Activated CD8-positive, alpha-beta T cell treated with anti-CD3 and anti-CD28 coated beads for 36 hours (primary cell): ENCODE measurements around the gene FASLG. TPM values are rescaled to one million over a fixed set of nuclear protein-coding genes. Genes with fewer than 3 reads are reported as not detected.
"Not testable (repeated sequence)": the region's sequence is repeated elsewhere in the genome, so short reads cannot be mapped to it uniquely, and the experiment has no call there.

Experiments
- ATAC-seq: fragments of 200-7000 bp; cut with Tn5 transposase; one replicate; pipeline ENCODE4 v1.10.0; 2021; ENCODE audit warnings: mild to moderate bottlenecking, moderate library complexity
- CTCF ChIA-PET: fragments of 350-600 bp; sonication (Branson Sonifier 250); formaldehyde crosslinking; loops from one replicate; lab custom pipeline; 2021; ENCODE audit warnings: antibody characterized with exemption; lab: Charles Lee
- POLR2A ChIA-PET: fragments of 350-600 bp; sonication (Branson Sonifier 250); formaldehyde crosslinking; loops from one replicate; lab custom pipeline; 2021; ENCODE audit warnings: antibody characterized with exemption; lab: Charles Lee
- DNase-seq: peaks from one replicate; pipeline ENCODE4 v3.0.0-alpha.2; 2020
- H3K27ac Mint-ChIP-seq: one replicate; pipeline ENCODE4 v1.8.0; 2021; ENCODE audit warnings: mild to moderate bottlenecking, mixed read lengths
- H3K27me3 Mint-ChIP-seq: one replicate; pipeline ENCODE4 v1.8.0; 2021; ENCODE audit warnings: mixed read lengths
- H3K36me3 Mint-ChIP-seq: one replicate; pipeline ENCODE4 v1.8.0; 2021; ENCODE audit warnings: low read depth, mixed read lengths
- H3K4me1 Mint-ChIP-seq: one replicate; pipeline ENCODE4 v1.8.0; 2021; ENCODE audit warnings: low read depth, mixed read lengths
- H3K4me3 Mint-ChIP-seq: one replicate; pipeline ENCODE4 v1.8.0; 2021; ENCODE audit warnings: mild to moderate bottlenecking, moderate library complexity, mixed read lengths
- H3K9me3 Mint-ChIP-seq: one replicate; pipeline ENCODE4 v1.8.0; 2021; ENCODE audit warnings: mixed read lengths
- intact Hi-C: fragments of 100-400 bp; cut with micrococcal nuclease; formaldehyde crosslinking; loops from one replicate; pipeline ENCODE4 v1.10.0; 2022
- total RNA-seq, 2 experiments: library from RNA; stranded (reverse); gene quantifications; one replicate each; pipeline ENCODE4 v1.2.3, GENCODE V29; 2021
- TF ChIP-seq, protein P1 (sequence below): fragments of 200-600 bp; IDR thresholded peaks from one replicate; pipeline ENCODE4 v1.8.0; 2022; ENCODE audit warnings: antibody characterized with exemption, mild to moderate bottlenecking

FASLG gene
- total RNA-seq, 2 experiments from 2014 or later, result 7.0 to 8.4 TPM

DNA sequence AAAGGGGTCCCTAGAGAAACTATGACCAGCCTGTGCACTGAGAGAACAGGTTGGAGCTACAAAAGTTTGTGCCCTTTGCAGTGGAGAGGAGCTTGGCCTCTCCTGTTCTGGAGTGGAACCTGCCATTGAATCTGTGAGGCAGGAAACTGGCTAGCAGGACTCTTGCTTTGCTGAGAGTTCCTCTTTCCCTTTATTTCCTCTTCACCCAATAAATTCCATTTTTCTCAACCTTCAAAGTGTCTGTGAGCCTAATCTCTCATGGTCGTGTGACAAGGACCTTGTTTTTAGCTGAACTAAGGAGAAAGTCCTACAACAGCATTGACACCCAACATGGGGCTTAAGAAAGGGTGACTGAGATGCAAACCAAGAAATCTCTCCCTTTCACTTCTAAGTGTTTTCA is 42.7 kb upstream of the FASLG start:
- peaks cover 20% of the 10 kb centered on the region for H3K36me3 Mint-ChIP-seq
- POLR2A ChIA-PET, result no interaction called here

DNA sequence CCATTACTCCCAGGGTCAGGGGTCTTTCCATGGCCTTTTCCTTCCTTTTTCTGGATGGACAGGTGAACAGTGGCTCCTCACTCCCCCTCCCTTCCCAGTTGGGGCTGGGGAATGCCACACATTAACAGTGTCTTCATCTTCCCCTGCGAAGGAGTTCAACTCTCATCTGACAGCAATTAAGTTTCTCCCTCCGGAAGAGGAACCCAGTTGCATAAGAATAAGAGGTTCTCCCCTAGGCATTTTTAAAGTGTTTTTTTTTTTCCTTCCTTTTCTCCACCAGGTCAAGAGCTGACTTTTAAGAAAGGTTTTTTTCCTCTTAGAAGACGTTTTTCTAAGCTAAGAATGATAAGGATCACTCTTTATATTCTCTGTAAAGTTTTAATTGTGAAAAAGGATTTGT is 42.3 kb upstream of the FASLG start:
- Mint-ChIP-seq H3K9me3 (peaks cover 30% of the 10 kb centered on the region), H3K4me3 (no peak overlapping the region), H3K27me3 (no peaks in the 10 kb centered on the region), H3K4me1 (no peaks in the 10 kb centered on the region), H3K27ac (no peak overlapping the region), H3K36me3 (peaks cover 15% of the 10 kb centered on the region)
- DNase-seq (no peak), ATAC-seq (no peak)
- POLR2A ChIA-PET, result no interaction called here
- CTCF ChIA-PET, result interaction anchor here (1.0 to 7.9 kb wide), 2 partner anchors 104 to 111 kb away, joined by 3 to 43 read pairs; no protein-coding TSS in a partner anchor
- TF ChIP-seq, protein P1, sequence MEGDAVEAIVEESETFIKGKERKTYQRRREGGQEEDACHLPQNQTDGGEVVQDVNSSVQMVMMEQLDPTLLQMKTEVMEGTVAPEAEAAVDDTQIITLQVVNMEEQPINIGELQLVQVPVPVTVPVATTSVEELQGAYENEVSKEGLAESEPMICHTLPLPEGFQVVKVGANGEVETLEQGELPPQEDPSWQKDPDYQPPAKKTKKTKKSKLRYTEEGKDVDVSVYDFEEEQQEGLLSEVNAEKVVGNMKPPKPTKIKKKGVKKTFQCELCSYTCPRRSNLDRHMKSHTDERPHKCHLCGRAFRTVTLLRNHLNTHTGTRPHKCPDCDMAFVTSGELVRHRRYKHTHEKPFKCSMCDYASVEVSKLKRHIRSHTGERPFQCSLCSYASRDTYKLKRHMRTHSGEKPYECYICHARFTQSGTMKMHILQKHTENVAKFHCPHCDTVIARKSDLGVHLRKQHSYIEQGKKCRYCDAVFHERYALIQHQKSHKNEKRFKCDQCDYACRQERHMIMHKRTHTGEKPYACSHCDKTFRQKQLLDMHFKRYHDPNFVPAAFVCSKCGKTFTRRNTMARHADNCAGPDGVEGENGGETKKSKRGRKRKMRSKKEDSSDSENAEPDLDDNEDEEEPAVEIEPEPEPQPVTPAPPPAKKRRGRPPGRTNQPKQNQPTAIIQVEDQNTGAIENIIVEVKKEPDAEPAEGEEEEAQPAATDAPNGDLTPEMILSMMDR, result no peak
- intact Hi-C loops, result no loop called here

More for the DNA sequence above, 42.7 kb upstream of the FASLG start:
- ATAC-seq (no peak), DNase-seq (no peak)
- Mint-ChIP-seq H3K4me1 (no peaks in the 10 kb centered on the region), H3K9me3 (peaks cover 30% of the 10 kb centered on the region), H3K27me3 (no peaks in the 10 kb centered on the region), H3K4me3 (no peak overlapping the region), H3K27ac (no peak overlapping the region)
- CTCF ChIA-PET, result interaction anchor here (1.0 to 7.9 kb wide), 3 partner anchors 93 to 111 kb away, joined by 3 to 43 read pairs (median 18); no protein-coding TSS in a partner anchor
- TF ChIP-seq, protein P1, result no peak
- intact Hi-C loops, result no loop called here

DNA sequence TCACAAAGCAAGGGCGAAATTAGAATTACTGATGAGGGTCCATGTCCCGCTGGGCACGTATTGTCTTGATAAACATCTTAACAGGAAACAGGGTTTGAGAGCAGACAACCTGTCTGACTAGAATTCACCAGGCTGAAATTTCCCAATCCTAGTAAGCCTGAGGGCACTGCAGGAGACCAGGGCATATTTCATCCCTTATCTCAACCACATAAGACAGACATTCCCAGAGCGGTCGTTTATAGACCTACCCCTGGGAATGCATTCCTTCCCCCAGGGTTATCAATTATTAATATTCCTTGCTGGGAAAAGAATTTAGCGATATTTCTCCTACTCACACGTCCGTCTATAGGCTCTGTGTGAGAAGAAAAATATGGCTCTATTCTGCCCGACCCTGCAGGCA is 38.3 kb upstream of the FASLG start:
- H3K27ac Mint-ChIP-seq, H3K4me1 Mint-ChIP-seq, DNase-seq, ATAC-seq, intact Hi-C loops, H3K27me3 Mint-ChIP-seq, POLR2A ChIA-PET, H3K4me3 Mint-ChIP-seq: not testable (repeated sequence)
- H3K9me3 Mint-ChIP-seq, result peaks cover 24% of the 10 kb centered on the region
- H3K36me3 Mint-ChIP-seq, result peaks cover 15% of the 10 kb centered on the region
- CTCF ChIA-PET, result interaction anchor here (1.6 to 7.9 kb wide), 2 partner anchors 8 to 107 kb away, joined by 4 to 43 read pairs; no protein-coding TSS in a partner anchor

DNA sequence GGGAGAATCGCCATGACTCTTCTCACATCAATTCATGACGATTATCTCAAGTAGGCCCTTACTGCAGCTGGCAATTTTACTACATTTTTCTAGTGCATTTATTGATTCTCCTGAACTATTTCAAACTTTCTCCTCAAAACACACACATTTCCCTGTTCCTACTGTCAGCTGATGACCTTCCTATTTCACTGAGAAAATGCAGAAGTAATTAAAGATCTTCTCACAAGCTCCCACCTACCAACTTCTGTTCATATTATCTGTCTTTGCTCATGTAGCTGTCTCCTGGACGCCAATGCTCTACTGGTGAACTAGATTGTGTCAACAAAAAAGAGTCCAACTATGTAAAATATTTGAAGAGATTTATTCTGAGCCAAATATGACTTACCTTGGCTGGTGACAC is 36.4 kb upstream of the FASLG start:
- TF ChIP-seq, protein P1, result no peak
- POLR2A ChIA-PET, result no interaction called here
- ATAC-seq, result no peak

DNA sequence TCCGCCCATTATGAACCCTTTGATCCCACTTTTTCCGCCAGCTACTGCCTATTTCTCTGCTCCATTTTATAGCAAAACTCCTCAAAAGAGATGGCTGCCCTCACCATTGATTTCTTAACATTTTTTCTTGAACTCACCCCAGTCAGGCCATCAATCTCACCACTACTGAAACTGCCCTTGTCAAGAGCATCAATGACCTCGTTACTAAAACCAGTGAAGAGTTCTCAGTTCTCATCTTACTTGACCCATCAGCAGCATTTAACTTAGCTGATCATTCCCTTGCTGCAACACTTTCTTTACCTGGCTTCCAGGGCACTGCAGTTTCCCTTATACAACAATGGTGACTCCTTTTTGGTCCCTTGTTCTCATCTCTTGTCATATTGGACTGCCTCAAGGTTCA is 35.2 kb upstream of the FASLG start:
- intact Hi-C loops, result no loop called here
- no peak for ATAC-seq
- ChIA-PET POLR2A (no interaction called here), CTCF (interaction anchor here (1.6 to 2.6 kb wide), 2 partner anchors 14 to 104 kb away, joined by 5 to 7 read pairs; no protein-coding TSS in a partner anchor)
- H3K27ac Mint-ChIP-seq, result no peak overlapping the region
- H3K4me1 Mint-ChIP-seq, result peaks cover 14% of the 10 kb centered on the region
- H3K36me3 Mint-ChIP-seq, result peaks cover 12% of the 10 kb centered on the region
- DNase-seq, result no peak
- peaks cover 17% of the 10 kb centered on the region for H3K9me3 Mint-ChIP-seq
- H3K27me3 Mint-ChIP-seq, result peaks cover 5% of the 10 kb centered on the region
- TF ChIP-seq, protein P1, result no peak
- H3K4me3 Mint-ChIP-seq, result no peak overlapping the region

More for the DNA sequence above, 36.4 kb upstream of the FASLG start:
- DNase-seq, result no peak
- CTCF ChIA-PET, result interaction anchor here (0.6 to 2.6 kb wide), 3 partner anchors 13 to 94 kb away, joined by 3 to 7 read pairs (median 6); partner anchors contain the start of gene FASLG
- Mint-ChIP-seq H3K4me3 (no peak overlapping the region), H3K36me3 (peaks cover 14% of the 10 kb centered on the region), H3K27ac (no peak overlapping the region), H3K9me3 (peaks cover 17% of the 10 kb centered on the region), H3K4me1 (peaks cover 3% of the 10 kb centered on the region), H3K27me3 (peaks cover 5% of the 10 kb centered on the region)
- intact Hi-C loops, result no loop called here
